ENCODE measurements around the gene SMAD3. TPM values are rescaled to one million over a fixed set of nuclear protein-coding genes. Genes with fewer than 3 reads are reported as not detected.

Gene SMAD3
- total RNA-seq, 1 donor from 2014 or later, result 53.5 TPM

- DNase-seq (ENCODE audit: extremely low spot score in 2 of 2), result no peak
- no peaks in the 10 kb centered on the region for H3K36me3 ChIP-seq
- H3K4me1 ChIP-seq, result peaks cover 98% of the 10 kb centered on the region
- intact Hi-C loops (cut with DNase I), result no loop called here
- peak overlapping the region; percentile 90 for H3K27ac ChIP-seq
- TF ChIP-seq CTCF (IDR thresholded peaks at IDR 0.05) (no peak), POLR2A (IDR thresholded peaks at IDR 0.05) (no peak), POLR2AphosphoS5 (IDR thresholded peaks at IDR 0.05; ENCODE audit: insufficient read depth in 1 of 2, low read depth in 1 of 2) (no peak)
- no peaks in the 10 kb centered on the region for H3K27me3 ChIP-seq
- no peaks in the 10 kb centered on the region for H3K9me3 ChIP-seq
- H3K4me3 ChIP-seq, result no peak overlapping the region
These were observed 37.6 kb downstream of the SMAD3 start for GRCh38 chr15:67103021-67103420.

- H3K27me3 ChIP-seq, result no peaks in the 10 kb centered on the region
- no peak overlapping the region for H3K4me3 ChIP-seq
- H3K4me1 ChIP-seq, result peaks cover 98% of the 10 kb centered on the region
- no peak for DNase-seq (ENCODE audit: extremely low spot score in 2 of 2)
- intact Hi-C loops (cut with DNase I), result no loop called here
- H3K36me3 ChIP-seq, result no peaks in the 10 kb centered on the region
- TF ChIP-seq POLR2A (IDR thresholded peaks at IDR 0.05), result no peak
- H3K9me3 ChIP-seq, result no peaks in the 10 kb centered on the region
- H3K27ac ChIP-seq, result peak overlapping the region; percentile 90
These were observed 38.0 kb downstream of the SMAD3 start for GRCh38 chr15:67103432-67103831.

- Histone ChIP-seq H3K4me3 (no peak overlapping the region), H3K9me3 (no peaks in the 10 kb centered on the region), H3K4me1 (peaks cover 98% of the 10 kb centered on the region), H3K27me3 (no peaks in the 10 kb centered on the region), H3K36me3 (no peaks in the 10 kb centered on the region), H3K27ac (peak overlapping the region; percentile 90)
- TF ChIP-seq POLR2AphosphoS5 (IDR thresholded peaks at IDR 0.05; ENCODE audit: insufficient read depth in 1 of 2, low read depth in 1 of 2) (no peak), POLR2A (IDR thresholded peaks at IDR 0.05) (no peak), CTCF (IDR thresholded peaks at IDR 0.05) (no peak)
- intact Hi-C loops (cut with DNase I), result no loop called here
- no peak for DNase-seq (ENCODE audit: extremely low spot score in 2 of 2)
These were observed 38.5 kb downstream of the SMAD3 start for GRCh38 chr15:67103869-67104268.

GRCh38 chr15:67104510-67104909 lies 39.1 kb downstream of the SMAD3 start:
- TF ChIP-seq POLR2AphosphoS5 (IDR thresholded peaks at IDR 0.05; ENCODE audit: insufficient read depth in 1 of 2, low read depth in 1 of 2), result no peak
- no peak for TF ChIP-seq CTCF (IDR thresholded peaks at IDR 0.05)
- TF ChIP-seq POLR2A (IDR thresholded peaks at IDR 0.05), result no peak
- H3K4me3 ChIP-seq, result no peak overlapping the region
- no peaks in the 10 kb centered on the region for H3K27me3 ChIP-seq
- peak overlapping the region; percentile 90 for H3K27ac ChIP-seq
- H3K9me3 ChIP-seq, result no peaks in the 10 kb centered on the region
- intact Hi-C loops (cut with DNase I), result no loop called here
- H3K36me3 ChIP-seq, result no peaks in the 10 kb centered on the region
- no peak for DNase-seq (ENCODE audit: extremely low spot score in 2 of 2)
- peaks cover 98% of the 10 kb centered on the region for H3K4me1 ChIP-seq

- intact Hi-C loops (cut with DNase I), result no loop called here
- Histone ChIP-seq H3K36me3 (no peaks in the 10 kb centered on the region), H3K27ac (peak overlapping the region; percentile 90), H3K27me3 (no peaks in the 10 kb centered on the region), H3K4me3 (no peak overlapping the region), H3K4me1 (peaks cover 98% of the 10 kb centered on the region), H3K9me3 (no peaks in the 10 kb centered on the region)
- peak; percentile 42 to 83 for TF ChIP-seq POLR2AphosphoS5 (IDR thresholded peaks at IDR 0.05; ENCODE audit: insufficient read depth in 1 of 2, low read depth in 1 of 2)
- peak in 1 of 3 experiments; percentile 28 for TF ChIP-seq CTCF (IDR thresholded peaks at IDR 0.05)
- no peak for TF ChIP-seq POLR2A (IDR thresholded peaks at IDR 0.05)
- DNase-seq (ENCODE audit: extremely low spot score in 2 of 2), result no peak
These were observed 39.9 kb downstream of the SMAD3 start for GRCh38 chr15:67105065-67105951.
